ENCODE results near the gene PSMA8. TPM values are rescaled to one million over a fixed set of nuclear protein-coding genes. Genes with fewer than 3 reads are reported as not detected.
A peak's percentile ranks its signal among the peaks of the same experiment; 100 is the strongest.
"Not testable (repeated sequence)": the region's sequence is repeated elsewhere in the genome, so short reads cannot be mapped to it uniquely, and the experiment has no call there.

The PSMA8 gene
- total RNA-seq, 1 donor from 2014 or later: not detected

DNA sequence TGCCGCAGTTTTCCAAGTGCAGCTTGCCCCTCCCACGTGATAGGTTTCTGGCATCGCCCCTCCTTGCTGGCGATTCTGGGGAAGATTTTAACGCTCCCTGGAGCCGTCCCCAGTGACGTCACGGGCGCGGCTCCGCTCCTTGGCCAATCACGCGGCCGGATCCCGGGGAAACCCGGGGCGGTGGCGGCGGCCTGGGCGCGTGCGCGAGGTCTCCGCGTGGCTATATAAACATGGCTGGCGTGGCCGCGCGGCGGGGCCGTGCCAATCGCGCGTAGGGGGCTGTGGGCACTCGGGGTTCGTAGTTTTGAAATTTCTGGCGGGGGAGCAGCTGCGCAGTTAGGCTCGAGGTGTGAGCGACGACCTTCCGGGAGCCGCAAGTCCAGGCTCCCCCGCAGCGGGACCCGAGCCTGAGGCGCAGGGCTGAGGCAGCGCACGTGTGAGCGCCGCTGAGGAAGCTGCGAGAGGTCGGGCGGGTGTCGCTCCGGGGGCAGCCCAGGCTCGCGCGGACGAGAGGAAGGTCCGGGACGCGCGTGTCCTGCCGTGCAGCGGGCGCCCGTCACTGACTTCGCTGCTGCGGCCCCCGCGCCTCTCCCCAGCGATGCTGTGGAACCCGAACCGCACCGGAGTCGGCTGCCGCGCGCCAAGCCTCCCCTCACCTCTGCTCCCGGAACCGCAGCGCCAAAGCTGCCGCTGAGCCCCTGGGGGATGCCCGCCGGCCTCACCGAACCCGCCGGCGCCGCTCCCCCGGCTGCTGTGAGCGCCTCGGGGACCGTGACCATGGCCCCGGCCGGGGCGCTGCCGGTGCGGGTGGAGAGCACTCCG, 92.8 kb downstream of the PSMA8 start, which contains the start of gene TAF4B:
TAF4B (plus strand) TSS at position 217 of the 822 bp plus-strand sequence; CDS start at position 706, 489 bp downstream.
- peaks cover 0 to 7% of the 10 kb centered on the region in 2 donors for H3K4me1 ChIP-seq
- peak within 1 kb of the TSS; percentile 80 to 96 for H3K4me3 ChIP-seq
- TF ChIP-seq, protein P1, sequence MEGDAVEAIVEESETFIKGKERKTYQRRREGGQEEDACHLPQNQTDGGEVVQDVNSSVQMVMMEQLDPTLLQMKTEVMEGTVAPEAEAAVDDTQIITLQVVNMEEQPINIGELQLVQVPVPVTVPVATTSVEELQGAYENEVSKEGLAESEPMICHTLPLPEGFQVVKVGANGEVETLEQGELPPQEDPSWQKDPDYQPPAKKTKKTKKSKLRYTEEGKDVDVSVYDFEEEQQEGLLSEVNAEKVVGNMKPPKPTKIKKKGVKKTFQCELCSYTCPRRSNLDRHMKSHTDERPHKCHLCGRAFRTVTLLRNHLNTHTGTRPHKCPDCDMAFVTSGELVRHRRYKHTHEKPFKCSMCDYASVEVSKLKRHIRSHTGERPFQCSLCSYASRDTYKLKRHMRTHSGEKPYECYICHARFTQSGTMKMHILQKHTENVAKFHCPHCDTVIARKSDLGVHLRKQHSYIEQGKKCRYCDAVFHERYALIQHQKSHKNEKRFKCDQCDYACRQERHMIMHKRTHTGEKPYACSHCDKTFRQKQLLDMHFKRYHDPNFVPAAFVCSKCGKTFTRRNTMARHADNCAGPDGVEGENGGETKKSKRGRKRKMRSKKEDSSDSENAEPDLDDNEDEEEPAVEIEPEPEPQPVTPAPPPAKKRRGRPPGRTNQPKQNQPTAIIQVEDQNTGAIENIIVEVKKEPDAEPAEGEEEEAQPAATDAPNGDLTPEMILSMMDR (IDR thresholded peaks at IDR 0.05): no peak
- DNase-seq (ENCODE audit: low spot score in 2 of 2): peak; percentile 71 to 95
- H3K9me3 ChIP-seq: no peaks in the 10 kb centered on the region
- H3K27ac ChIP-seq: peak within 1 kb of the TSS; percentile 66 to 67
- intact Hi-C loops (cut with DNase I): loop anchor here (1.0 to 10.0 kb wide), 5 partner anchors 136 to 992 kb away; partner anchors contain the start of genes SS18 and ZNF521
- no peaks in the 10 kb centered on the region for H3K36me3 ChIP-seq
- no peaks in the 10 kb centered on the region for H3K27me3 ChIP-seq

DNA sequence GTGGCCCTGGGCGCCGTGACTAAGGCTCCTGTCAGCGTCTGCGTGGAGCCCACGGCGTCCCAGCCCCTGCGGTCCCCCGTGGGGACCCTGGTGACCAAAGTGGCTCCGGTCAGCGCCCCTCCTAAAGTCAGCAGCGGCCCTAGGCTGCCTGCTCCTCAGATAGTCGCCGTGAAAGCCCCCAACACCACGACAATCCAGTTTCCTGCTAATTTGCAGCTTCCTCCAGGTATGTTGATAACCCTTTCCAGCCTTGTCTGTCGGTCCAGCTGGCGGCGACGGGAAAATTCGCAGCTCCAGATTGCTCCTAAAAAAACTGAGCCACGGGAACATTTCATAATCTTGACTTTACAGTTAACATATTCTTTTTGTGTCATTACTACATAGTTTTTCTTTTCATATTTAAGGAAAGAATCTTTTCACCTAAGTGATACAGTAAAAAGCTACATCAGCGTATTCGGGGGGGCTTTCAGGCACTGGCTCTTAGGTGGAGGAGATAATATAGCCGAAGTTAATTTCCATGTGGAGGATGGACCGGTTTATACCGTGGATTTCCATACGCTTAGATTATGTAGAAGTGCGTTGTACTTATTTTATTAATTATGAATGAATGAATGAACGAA, 93.5 kb downstream of the PSMA8 start:
- DNase-seq (ENCODE audit: low spot score in 2 of 2): no peak
- Histone ChIP-seq H3K4me3 (peak overlapping the region; percentile 80 to 96), H3K27ac (peak overlapping the region; percentile 66 to 67), H3K9me3 (no peaks in the 10 kb centered on the region), H3K36me3 (no peaks in the 10 kb centered on the region), H3K27me3 (no peaks in the 10 kb centered on the region), H3K4me1 (peaks cover 0 to 7% of the 10 kb centered on the region in 2 donors)
- intact Hi-C loops (cut with DNase I): loop anchor here (2.0 to 10.0 kb wide), 3 partner anchors 430 to 992 kb away; partner anchors contain the start of gene ZNF521
- TF ChIP-seq, protein P1 (IDR thresholded peaks at IDR 0.05): no peak

DNA sequence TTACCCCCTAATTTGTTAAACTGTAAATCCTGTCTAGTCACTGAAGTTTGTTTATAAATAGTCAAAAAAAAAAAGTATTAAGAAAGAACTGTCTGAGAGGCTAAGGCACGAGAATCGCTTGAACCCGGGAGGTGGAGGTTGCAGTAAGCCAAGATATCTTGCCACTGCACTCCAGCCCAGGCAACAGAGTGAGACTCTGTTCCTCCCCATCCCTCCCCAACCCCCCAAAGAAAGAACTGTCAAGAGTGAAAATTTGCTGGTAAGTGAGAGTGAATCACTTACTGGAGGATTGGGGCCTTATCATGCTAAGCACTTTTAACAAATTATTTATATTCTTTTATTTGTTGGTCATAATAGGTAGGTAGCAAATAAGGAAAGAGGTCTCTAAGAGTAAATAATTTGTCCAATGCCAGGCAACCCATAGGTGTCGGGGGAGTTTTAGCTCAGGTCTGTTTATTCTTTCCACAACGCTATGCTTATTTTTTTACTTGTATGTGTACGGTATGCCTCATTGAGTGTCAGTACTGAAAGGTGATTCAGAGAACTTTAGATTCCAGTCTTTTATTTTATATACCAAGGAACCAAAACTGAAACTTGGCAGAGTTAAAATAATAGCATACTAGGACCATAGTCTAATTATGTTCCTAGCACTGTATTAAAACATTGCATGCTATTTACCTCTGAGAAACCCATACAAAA, 95.0 kb downstream of the PSMA8 start:
- no peak for DNase-seq (ENCODE audit: low spot score in 2 of 2)
- H3K4me1 ChIP-seq: peaks cover 0 to 7% of the 10 kb centered on the region in 2 donors
- no peaks in the 10 kb centered on the region for H3K9me3 ChIP-seq
- intact Hi-C loops (cut with DNase I): loop anchor here (10.0 kb wide), 2 partner anchors 874 to 994 kb away; partner anchors contain the start of gene ZNF521
- TF ChIP-seq, protein P1 (IDR thresholded peaks at IDR 0.05): no peak
- H3K36me3 ChIP-seq: no peaks in the 10 kb centered on the region
- H3K27me3 ChIP-seq: no peaks in the 10 kb centered on the region
- H3K27ac ChIP-seq: no peak overlapping the region
- H3K4me3 ChIP-seq: no peak overlapping the region

DNA sequence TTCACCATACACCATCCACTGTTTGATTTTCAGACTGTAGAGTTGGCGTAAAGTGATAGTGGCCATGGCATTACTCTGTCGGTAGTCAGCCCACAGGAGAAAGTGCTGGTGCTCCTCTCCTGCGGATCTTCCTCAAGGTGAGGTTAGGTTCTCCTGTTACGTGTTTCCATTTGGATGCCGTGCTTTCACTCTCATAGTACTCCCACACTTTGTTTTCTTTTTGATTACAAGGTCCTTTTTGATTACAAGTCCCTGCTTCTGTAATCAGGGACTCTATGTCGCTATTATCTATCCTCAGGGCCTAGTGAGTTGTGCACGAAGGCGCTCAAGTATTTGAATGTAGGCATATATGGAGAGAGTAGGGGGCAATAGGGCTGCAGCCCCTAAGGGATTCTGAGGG, 96.8 kb downstream of the PSMA8 start:
- no peak for DNase-seq (ENCODE audit: low spot score in 2 of 2)
- Histone ChIP-seq H3K4me1 (peaks cover 0 to 7% of the 10 kb centered on the region in 2 donors), H3K9me3 (no peaks in the 10 kb centered on the region), H3K36me3 (no peaks in the 10 kb centered on the region), H3K4me3 (no peak overlapping the region), H3K27ac (no peak overlapping the region), H3K27me3 (no peaks in the 10 kb centered on the region)
- intact Hi-C loops (cut with DNase I): no loop called here
- TF ChIP-seq, protein P1 (IDR thresholded peaks at IDR 0.05): no peak

DNA sequence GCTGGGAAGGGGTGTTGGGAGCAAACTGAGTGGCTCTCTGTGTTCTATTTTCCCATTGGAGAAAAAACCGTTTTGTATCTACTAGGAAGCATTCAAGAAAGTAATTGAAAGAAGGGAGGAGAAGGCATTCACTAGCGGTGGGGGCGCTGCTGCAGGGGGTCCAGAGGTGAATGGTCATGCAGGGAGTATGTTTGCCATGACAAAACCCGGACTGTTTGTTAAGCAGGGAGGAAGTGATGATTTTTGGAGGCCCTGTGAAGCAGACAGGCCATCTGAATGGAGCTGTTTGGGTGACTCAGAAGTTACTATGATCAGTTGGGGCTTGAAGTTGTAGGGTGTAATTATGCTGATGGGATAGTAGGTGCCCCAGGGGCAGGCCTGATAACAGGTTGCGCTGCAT, 99.5 kb downstream of the PSMA8 start:
- TF ChIP-seq, protein P1 (IDR thresholded peaks at IDR 0.05): no peak
- Histone ChIP-seq H3K27me3 (no peaks in the 10 kb centered on the region), H3K9me3 (no peaks in the 10 kb centered on the region), H3K4me3 (no peak overlapping the region), H3K27ac (no peak overlapping the region), H3K4me1 (no peaks in the 10 kb centered on the region), H3K36me3 (no peaks in the 10 kb centered on the region)
- intact Hi-C loops (cut with DNase I): no loop called here
- no peak for DNase-seq (ENCODE audit: low spot score in 2 of 2)

DNA sequence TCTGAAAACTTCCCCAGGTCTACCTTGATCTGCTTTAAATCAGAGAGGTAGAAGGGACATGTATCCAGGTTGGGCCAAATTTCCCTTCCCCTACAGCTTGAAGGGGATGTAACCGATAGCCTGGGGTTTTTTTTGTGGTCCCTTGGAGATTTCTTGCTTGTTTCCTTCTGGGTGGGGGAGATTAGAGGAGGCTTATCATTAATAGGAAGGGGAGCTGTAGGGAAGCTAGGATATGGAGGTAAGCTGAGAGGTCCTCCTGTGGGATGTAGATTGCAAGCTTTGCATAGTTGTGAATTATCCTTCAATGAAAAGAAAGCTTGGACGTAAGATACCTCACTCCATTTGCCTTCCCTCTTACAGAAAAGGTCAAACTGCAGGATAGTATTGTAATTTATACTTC, 103.7 kb downstream of the PSMA8 start:
- H3K4me1 ChIP-seq; intact Hi-C loops (cut with DNase I); H3K36me3 ChIP-seq: not testable (repeated sequence)

DNA sequence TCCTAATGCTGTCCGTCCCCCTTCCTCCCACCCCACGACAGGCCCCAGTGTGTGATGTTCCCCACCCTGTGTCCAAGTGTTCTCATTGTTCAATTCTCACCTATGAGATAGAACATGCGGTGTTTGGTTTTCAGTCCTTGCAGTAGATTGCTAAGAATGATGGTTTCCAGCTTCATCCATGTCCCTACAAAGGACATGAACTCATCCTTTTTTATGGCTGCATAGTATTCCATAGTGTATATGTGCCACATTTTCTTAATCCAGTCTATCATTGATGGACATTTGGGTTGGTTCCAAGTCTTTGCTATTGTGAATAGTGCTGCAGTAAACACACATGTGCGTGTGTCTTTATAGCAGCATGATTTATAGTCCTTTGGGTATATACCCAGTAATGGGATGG, 105.0 kb downstream of the PSMA8 start:
- H3K4me3 ChIP-seq; H3K4me1 ChIP-seq; intact Hi-C loops (cut with DNase I); DNase-seq (ENCODE audit: low spot score in 2 of 2); H3K9me3 ChIP-seq; H3K27me3 ChIP-seq; H3K27ac ChIP-seq; H3K36me3 ChIP-seq: not testable (repeated sequence)

More for the DNA sequence above, 103.7 kb downstream of the PSMA8 start:
- H3K4me3 ChIP-seq; DNase-seq (ENCODE audit: low spot score in 2 of 2); H3K27me3 ChIP-seq; H3K27ac ChIP-seq; H3K9me3 ChIP-seq: not testable (repeated sequence)

DNA sequence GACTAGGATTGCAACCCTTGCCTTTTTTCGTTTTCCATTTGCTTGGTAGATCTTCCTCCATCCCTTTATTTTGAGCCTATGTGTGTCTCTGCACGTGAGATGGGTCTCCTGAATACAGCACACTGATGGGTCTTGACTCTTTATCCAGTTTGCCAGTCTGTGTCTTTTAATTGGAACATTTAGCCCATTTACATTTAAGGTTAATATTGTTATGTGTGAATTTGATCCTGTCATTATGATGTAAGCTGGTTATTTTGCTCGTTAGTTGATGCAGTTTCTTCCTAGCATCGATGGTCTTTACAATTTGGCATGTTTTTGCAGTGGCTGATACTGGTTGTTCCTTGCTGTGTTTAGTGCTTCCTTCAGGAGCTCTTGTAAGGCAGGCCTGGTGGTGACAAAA, 108.7 kb downstream of the PSMA8 start:
- H3K4me3 ChIP-seq; intact Hi-C loops (cut with DNase I); H3K27ac ChIP-seq; H3K27me3 ChIP-seq; DNase-seq (ENCODE audit: low spot score in 2 of 2); H3K36me3 ChIP-seq; H3K4me1 ChIP-seq: not testable (repeated sequence)
- H3K9me3 ChIP-seq: peaks cover 3 to 11% of the 10 kb centered on the region in 2 donors
